HL-60/S4 treated with retinoic acid at 250 ng/mL for 4 days and 3 days (cell line): ENCODE measurements around the gene IPO4.
"Not testable (repeated sequence)": the region's sequence is repeated elsewhere in the genome, so short reads cannot be mapped to it uniquely, and the experiment has no call there.

Source experiments
- in situ Hi-C: fragments of 300-500 bp; cut with MboI; formaldehyde crosslinking; loops from 2 replicates; pipeline ENCODE4 v1.7.0; 2022; ENCODE audit warnings: low sequenced_read_pairs

IPO4 gene, protein sequence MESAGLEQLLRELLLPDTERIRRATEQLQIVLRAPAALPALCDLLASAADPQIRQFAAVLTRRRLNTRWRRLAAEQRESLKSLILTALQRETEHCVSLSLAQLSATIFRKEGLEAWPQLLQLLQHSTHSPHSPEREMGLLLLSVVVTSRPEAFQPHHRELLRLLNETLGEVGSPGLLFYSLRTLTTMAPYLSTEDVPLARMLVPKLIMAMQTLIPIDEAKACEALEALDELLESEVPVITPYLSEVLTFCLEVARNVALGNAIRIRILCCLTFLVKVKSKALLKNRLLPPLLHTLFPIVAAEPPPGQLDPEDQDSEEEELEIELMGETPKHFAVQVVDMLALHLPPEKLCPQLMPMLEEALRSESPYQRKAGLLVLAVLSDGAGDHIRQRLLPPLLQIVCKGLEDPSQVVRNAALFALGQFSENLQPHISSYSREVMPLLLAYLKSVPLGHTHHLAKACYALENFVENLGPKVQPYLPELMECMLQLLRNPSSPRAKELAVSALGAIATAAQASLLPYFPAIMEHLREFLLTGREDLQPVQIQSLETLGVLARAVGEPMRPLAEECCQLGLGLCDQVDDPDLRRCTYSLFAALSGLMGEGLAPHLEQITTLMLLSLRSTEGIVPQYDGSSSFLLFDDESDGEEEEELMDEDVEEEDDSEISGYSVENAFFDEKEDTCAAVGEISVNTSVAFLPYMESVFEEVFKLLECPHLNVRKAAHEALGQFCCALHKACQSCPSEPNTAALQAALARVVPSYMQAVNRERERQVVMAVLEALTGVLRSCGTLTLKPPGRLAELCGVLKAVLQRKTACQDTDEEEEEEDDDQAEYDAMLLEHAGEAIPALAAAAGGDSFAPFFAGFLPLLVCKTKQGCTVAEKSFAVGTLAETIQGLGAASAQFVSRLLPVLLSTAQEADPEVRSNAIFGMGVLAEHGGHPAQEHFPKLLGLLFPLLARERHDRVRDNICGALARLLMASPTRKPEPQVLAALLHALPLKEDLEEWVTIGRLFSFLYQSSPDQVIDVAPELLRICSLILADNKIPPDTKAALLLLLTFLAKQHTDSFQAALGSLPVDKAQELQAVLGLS

DNA sequence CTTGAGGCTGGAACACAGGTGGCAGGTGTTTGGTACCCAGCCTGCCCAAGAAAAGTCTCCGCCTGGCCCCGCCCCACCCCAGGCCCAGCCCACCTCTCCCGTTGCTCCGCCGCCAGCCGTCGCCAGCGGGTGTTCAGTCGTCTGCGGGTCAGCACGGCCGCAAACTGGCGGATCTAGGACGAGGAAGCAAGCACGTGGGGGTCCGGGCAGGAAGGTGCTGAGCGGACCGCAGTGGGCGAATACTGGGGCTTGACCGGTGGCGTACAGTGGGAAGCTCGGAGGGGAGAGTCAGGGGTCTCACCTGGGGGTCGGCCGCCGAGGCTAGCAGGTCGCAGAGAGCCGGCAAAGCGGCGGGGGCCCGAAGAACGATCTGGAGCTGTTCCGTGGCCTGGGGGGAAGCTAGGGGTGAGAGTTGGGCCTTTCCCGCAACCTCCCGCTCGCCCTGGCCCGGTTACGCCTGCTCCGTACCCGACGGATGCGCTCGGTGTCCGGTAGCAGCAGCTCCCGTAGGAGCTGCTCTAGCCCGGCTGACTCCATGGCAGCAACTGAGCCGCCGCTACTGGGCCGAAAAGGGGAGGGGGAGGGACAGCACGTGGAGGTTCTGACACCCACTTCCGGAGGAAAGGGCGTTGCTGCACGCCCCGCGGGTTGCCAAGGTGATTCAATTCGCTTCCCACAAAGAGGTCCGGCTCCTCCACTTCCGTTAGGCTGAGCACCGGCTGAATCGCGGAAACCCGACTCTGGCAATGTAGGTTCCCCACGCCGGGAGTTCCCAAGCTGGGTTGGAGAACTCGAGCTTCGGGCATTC, at the start of gene IPO4:
IPO4 (minus strand) TSS at position 566 of the 808 bp plus-strand sequence; CDS start at position 537, 29 bp downstream.
- in situ Hi-C loops, result no loop called here

DNA sequence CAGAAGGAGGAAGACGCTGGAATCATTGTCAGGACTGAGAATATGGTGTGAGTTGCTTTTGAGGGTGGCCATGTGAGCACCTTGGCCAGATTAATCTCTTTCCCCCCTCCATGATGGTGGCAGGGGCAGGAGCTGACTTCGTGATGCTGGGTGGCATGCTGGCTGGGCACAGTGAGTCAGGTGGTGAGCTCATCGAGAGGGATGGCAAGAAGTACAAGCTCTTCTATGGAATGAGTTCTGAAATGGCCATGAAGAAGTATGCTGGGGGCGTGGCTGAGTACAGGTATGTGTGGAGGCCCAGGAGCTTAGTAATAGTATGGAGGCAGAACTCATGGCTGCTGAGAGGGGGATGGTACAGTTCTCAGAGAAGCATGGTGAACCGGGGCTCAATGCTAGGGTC, 49.5 kb upstream of the IPO4 start:
- in situ Hi-C loops, result loop anchor here (25.0 kb wide), 1 partner anchor 199 kb away; the partner anchor contains the start of genes CBLN3, KHNYN and SDR39U1

DNA sequence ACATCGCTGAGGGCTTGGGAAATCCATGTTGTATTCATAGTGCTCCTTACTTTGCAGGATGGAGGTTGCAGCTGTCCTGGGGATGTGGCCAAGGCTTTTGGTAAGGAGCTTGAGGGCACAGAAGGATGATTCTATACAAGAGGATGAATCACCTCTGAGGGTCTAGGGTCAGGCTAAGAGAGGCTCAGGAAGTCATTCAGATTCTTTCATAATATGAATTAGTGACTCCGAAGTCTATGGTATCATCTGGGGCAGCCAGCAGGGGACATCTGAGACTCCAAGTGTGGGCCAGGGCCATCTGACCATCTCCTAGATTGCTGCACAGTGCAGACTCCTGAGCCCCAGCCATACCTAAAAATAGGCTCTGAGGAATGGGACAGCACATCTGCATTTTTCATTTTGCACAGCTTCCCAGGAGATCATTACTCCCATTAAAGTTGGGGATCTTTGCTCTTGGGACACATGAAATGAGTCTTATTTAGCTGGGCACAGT, 48.9 kb upstream of the IPO4 start:
- in situ Hi-C loops, result loop anchor here (25.0 kb wide), 1 partner anchor 200 kb away; the partner anchor contains the start of genes CBLN3, KHNYN and SDR39U1

DNA sequence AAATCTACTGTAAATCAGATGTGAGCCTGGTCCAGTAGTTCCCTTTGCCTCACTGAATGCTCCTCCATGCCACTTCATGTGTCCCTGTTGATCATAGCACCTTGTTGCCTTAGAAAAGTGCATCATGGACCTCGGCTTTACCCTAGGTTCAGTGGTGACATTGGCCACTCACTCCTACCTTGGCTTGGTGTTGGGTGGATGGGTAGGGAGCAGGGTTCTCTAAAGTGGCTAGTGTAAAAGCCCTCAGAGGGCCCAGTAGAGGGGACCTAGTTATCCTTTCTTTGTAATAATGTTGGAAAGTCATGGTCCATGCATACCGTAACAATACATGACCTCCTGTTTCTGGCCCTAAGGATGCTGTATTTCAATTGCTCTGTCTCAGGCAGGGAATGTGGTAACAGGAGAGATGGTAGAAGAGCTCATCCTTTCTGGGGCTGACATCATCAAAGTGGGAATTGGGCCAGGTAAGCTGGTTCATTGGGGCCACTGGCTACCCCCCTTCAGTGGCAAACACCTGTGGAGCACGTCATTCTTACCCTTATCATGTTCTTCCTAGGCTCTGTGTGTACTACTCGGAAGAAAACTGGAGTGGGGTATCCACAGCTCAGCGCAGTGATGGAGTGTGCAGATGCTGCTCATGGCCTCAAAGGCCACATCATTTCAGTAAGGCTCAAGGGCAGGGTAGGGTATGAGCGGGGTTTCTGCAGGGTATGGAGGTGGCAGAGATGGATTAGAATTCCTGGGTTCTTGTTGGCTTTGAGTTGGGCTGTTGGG, 48.3 kb upstream of the IPO4 start:
- in situ Hi-C loops, result loop anchor here (25.0 kb wide), 1 partner anchor 200 kb away; the partner anchor contains the start of genes CBLN3, KHNYN and SDR39U1

DNA sequence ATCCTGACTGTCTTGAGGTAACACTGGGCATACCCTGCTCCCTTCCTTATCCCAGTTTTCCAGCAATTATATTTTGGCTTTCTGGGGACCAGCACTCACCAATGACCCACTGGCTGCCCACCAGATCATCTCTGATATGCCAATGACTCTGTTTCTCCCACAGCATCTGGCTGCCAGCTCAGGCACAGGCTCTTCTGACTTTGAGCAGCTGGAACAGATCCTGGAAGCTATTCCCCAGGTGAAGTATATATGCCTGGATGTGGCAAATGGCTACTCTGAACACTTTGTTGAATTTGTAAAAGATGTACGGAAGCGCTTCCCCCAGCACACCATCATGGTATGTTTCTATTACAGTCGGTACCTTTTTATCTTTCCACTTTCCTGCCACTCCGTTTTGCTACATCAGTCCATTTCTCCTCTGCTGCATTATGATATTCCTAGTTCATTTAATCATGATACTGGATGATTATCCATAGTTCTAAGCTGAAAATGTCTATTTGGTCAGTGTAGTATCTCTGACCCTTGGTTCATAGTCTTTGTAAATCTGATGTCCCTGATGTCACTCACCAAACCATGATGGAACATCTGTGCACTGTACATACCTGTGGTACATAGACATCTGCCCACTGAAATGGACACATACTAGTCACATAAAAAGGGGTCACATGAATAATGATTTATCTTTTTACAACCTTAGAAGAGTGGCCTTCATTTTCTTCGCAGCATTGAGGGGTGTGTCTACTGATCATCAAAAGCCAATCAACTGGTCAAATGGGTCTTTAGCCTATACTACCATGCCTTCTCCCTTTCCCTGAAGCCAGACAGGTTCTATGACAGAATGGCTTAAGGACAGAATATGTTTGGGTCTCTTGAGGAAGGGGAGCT, 47.4 kb upstream of the IPO4 start:
- in situ Hi-C loops, result loop anchor here (25.0 kb wide), 1 partner anchor 201 kb away; the partner anchor contains the start of genes CBLN3, KHNYN and SDR39U1

DNA sequence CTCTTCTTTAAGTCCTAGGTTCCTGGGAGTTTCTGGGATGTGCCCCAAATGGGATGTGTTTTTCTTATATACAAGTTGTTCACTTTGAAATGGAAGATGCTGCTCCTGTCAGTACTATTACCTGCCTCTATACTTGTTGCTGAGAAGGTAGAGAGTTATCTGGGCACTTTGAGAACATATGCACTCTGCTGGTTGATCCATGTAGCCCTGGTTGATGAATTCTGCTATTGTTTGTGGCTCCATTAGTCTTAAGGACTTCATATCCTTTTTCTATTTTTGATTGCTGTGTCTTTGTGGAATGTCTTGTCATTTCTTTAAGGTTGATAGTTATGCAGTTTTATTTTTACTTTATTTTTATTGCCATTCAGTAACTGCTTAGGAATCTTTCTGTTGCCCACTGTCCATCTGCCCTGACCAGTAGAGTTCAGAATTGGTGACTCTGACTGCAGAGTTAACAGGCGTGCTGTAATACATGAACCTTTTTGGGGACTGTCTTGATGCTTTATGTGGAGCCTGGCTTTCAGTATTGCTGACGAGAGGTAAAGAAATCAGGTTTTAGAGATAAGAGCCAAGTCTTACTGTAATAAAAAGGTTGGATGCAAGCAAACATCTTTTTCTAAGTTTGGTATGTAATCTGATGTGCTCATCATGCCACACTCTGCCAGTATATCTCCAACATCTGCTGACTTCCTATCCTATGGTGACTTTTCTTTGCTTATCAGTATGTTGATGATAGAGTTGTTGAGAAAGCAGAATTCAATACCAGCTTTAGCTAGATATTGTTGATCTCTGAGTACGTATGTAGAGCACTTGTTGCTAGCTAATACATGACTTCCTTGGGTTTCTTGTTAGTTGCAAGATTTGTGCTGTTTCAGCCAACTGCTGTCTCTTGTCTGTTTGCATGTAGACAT, 45.7 kb upstream of the IPO4 start:
- in situ Hi-C loops, result loop anchor here (25.0 kb wide), 1 partner anchor 203 kb away; the partner anchor contains the start of genes CBLN3, KHNYN and SDR39U1

DNA sequence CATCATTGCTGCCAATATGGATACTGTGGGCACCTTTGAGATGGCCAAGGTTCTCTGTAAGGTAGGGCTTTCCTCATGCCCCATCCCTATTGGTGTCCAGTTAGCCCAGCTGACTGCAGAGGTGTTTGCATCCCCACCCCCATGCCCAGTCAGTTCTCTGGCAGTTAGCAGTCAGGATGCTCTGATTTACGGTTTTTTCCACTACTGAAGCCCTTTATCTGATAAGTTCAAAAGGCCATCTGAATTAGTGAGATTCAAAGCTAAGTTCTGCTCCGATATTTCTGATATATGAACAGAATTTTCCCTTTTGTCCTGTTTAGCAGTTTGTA, 44.9 kb upstream of the IPO4 start:
- in situ Hi-C loops, result loop anchor here (25.0 kb wide), 1 partner anchor 204 kb away; the partner anchor contains the start of genes CBLN3, KHNYN and SDR39U1

DNA sequence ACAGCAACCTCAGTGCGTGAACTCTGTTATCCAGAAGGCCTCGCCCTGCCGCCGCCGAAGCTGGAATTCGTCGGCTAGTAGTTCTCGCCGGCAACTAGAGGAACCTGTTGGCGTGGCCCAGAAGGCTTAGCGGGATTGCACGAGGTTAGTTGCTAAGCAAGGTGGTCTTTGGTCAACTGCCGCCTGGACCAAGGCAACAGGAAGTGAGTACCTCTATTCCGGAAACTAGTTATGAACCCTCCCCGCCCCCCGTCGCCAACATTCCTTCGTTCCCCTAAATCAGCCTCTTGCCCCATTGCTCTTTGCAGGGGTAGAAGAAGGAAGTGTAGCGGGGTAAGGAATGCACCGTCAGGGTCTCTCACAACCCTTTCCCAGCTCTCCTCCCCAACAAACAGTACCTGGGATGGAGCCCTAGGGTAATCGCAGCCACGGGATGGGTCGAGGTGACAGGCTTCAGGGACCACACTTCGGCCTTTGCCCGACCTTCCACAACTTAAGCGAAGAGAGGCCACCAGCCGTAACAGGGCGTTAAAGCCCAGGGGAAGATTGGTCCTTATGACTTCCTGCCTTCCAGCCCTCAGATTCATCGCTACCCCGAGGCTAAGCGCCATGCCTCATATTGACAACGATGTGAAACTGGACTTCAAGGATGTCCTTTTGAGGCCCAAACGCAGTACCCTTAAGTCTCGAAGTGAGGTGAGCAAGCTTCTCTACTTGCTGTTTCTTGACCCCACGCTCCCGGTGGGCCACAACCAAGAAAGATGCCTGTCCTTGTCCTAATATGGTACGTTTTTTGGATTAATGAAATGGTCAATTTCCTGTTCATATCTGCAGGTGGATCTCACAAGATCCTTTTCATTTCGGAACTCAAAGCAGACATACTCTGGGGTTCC, 44.3 kb upstream of the IPO4 start, which contains the start of gene GMPR2:
GMPR2 (plus strand) TSS at position 285 of the 893 bp plus-strand sequence; CDS start at position 610, 325 bp downstream.
- in situ Hi-C loops, result loop anchor here (25.0 kb wide), 1 partner anchor 204 kb away; the partner anchor contains the start of genes CBLN3, KHNYN and SDR39U1

DNA sequence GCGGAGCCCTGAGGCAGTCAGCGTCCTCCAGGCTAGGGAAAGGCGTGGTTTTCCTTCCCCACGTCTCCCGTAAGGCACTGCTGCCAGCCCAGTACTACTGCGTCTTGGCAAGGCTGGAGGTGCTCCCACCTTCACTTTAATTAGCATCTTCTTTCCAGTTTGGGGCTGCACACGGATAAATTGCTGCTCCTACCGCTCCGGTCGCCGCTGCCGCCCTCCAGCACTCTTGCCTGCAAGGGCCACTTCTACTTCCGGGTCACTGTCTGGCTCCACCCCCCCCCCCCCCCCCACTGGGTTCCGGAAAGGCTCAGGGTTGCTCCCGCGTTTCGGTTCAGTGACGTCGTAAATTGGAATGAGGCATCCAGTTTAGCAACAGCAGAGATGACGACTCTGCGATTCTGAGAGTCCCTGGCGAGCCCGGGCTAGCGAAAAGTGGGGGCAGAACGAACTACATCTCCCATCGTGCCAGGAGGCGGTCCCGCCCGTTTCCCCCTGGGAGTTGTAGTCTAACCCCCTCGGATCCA, 43.6 kb upstream of the IPO4 start, which contains the start of gene NEDD8:
NEDD8 (minus strand) TSS at position 247 of the 524 bp plus-strand sequence; CDS start at position 147, 100 bp downstream.
- in situ Hi-C loops, result loop anchor here (25.0 kb wide), 1 partner anchor 205 kb away; the partner anchor contains the start of genes CBLN3, KHNYN and SDR39U1

DNA sequence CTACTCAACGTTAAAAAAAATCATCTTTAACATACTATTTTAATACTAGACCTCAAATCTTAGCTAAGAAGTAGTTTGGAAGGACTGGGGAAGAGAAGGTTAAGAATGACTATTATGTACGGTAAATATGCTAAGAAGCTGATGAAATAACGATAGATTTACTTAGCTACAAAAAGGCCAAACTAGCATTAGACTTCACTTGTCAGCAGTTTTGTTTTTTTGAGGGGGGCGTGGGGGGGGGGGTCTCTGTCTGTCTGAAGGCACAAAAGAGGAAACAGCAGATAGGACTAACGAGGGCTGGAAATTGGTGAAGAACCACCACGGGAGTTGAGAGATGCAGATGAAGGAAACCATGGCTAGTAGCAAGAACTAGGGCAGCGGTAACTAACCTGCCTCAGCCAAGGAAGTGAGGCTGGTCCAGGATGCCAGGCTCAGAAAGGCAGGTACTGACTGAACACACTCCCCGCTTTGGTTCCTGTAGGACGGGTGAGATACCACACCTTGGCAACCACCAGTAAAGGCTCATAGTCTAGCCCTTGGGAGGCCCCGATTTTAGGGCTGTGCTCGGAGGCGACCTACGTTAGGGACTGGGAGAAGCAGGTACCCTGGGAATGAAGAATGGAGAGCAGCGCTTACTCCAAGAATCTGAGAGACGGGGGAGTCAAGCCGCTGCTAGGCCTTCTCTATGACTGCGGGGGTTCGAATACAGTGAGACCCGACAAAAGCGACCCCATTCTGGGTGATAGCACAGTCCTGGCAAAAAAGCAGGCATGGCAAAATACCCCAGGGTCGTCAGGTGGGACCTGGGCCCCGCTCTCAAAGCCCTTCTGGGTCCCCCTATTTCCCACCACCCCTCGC, 42.9 kb upstream of the IPO4 start:
- in situ Hi-C loops, result loop anchor here (25.0 kb wide), 1 partner anchor 206 kb away; the partner anchor contains the start of genes CBLN3, KHNYN and SDR39U1

DNA sequence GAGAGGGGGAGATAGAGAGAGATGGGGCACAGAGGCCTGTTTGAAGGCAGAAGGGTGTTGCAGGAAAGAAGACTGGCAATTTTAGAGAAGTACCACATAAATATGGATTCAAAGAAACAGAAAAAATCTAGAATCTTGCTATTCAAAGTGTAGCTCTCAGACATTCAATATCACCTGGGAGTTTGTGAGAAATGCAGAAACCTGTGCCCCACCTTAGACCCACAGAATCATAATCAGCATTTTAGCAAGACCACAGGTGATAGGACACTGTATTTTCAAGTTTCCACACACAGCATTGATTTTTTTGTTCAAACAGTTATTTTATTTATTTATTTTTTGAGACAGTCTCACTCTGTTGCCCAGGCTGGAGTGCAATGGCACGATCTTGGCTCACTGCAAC, 40.3 kb upstream of the IPO4 start:
- in situ Hi-C loops, result loop anchor here (25.0 kb wide), 1 partner anchor 208 kb away; the partner anchor contains the start of genes CBLN3, KHNYN and SDR39U1

DNA sequence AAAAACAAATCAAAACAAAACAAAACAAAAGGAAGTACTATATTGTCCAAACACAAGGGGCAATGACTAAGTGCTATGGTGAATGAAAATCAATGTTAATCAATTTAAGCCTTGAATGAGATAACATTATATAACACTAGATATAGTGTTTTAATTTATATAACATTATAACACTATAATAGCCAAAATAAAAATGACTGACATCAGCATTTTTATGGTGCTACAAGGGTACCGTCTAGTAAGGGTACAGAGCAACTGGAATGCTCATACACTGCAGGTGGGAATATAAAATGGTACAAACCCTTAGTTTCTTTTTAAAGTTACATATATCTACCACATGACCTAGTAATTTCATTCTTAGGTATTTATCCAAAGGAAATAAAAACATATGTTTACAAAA, 37.9 kb upstream of the IPO4 start:
- in situ Hi-C loops, result loop anchor here (25.0 kb wide), 1 partner anchor 211 kb away; the partner anchor contains the start of genes CBLN3, KHNYN and SDR39U1

DNA sequence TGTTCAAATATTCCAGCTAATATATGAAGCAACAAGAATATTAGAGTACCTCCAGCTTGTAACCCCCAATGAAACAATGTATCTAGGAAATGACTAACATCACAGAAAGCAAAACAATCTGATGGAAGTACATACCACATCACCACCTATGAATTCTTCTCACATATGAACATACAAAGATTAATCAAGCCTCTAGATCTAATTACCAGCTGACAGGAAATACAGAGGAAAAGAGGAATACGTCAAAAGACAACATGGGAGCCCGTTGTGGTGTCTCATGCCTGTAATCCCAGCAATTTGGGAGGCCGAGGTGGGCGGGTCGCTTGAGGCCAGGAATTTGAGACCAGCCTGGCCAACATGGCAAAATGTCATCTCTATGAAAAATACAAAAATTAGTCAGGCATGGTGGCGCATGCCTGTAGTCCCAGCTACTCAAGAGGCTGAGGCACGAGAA, 36.0 kb upstream of the IPO4 start:
- in situ Hi-C loops, result loop anchor here (25.0 kb wide), 1 partner anchor 213 kb away; the partner anchor contains the start of genes CBLN3, KHNYN and SDR39U1

DNA sequence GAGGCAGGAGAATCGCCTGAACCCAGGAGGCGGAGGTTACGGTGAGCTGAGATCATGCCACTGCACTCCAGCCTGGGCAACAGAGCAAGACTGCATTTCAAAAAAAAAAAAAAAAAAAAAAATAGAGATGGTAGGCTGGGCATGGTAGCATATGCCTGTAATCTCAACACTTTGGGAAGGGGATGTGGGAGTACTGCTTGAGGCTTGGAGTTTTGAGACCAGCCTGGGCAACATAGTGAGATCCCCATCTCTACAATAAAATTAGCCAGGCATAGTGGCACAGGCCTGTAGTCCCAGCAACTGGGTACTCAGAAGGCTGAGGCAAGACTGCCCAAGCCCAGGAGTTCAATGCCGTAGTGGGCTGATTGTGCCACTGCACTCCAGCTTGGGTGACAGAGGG, 34.4 kb upstream of the IPO4 start:
- in situ Hi-C loops, result not testable (repeated sequence)
